Osteoblast (primary cell): ENCODE data around the gene GRAMD4. TPM values are rescaled to one million over a fixed set of nuclear protein-coding genes. Genes with fewer than 3 reads are reported as not detected.

Source experiments
- DNase-seq: peaks from one replicate; pipeline ENCODE4 v3.0.0; 2011; ENCODE audit warnings: low spot score, mixed read lengths; ENCODE audit not compliant: insufficient read length; ENCODE audit errors: missing footprints
- H2AFZ ChIP-seq: 2 replicates; pipeline ENCODE4 v1.6.0; 2011; ENCODE audit warnings: mild to moderate bottlenecking, low read length
- H3K27ac ChIP-seq: 2 replicates; pipeline ENCODE4 v1.5.1; 2011; ENCODE audit warnings: mild to moderate bottlenecking, low read depth, low read length, moderate library complexity
- H3K27me3 ChIP-seq: 2 replicates; pipeline ENCODE4 v1.6.0; 2012; ENCODE audit warnings: mild to moderate bottlenecking, control low read depth, inconsistent platforms, low read length, moderate library complexity; ENCODE audit not compliant: insufficient read depth
- H3K36me3 ChIP-seq: 2 replicates; pipeline ENCODE4 v1.5.1; 2011; ENCODE audit warnings: mild to moderate bottlenecking, low read length, control low read depth, moderate library complexity; ENCODE audit not compliant: insufficient read depth
- H3K4me1 ChIP-seq: 2 replicates; pipeline ENCODE4 v1.5.1; 2011; ENCODE audit warnings: mild to moderate bottlenecking, low read length, control low read depth, moderate library complexity; ENCODE audit not compliant: insufficient read depth
- H3K4me2 ChIP-seq: 2 replicates; pipeline ENCODE4 v1.6.0; 2011; ENCODE audit warnings: mild to moderate bottlenecking, low read length; ENCODE audit not compliant: insufficient read depth
- H3K4me3 ChIP-seq: fragments of 200-600 bp; sonication (generic); 3 replicates; pipeline ENCODE4 v1.5.1; 2012; ENCODE audit warnings: mild to moderate bottlenecking, low read length, inconsistent platforms; ENCODE audit not compliant: insufficient read depth
- H3K79me2 ChIP-seq: 2 replicates; pipeline ENCODE4 v1.6.0; 2012; ENCODE audit warnings: mild to moderate bottlenecking, low read length, control low read depth, inconsistent platforms; ENCODE audit not compliant: insufficient read depth
- H3K9me3 ChIP-seq: 2 replicates; pipeline ENCODE4 v1.5.1; 2011; ENCODE audit warnings: low read depth, low read length, control low read depth
- H4K20me1 ChIP-seq: 2 replicates; pipeline ENCODE4 v1.6.0; 2012; ENCODE audit warnings: mild to moderate bottlenecking, low read length, control low read depth; ENCODE audit not compliant: insufficient read depth
- CTCF ChIP-seq: IDR thresholded peaks from 2 replicates; pipeline ENCODE4 v1.5.1; 2011; ENCODE audit warnings: mild to moderate bottlenecking, low read depth, low read length, moderate library complexity; ENCODE audit errors: extremely low read depth
- total RNA-seq: library from RNA; depleted of rRNA; stranded (reverse); fragments of >200 nt; gene quantifications from 2 replicates; pipeline ENCODE4 v1.2.3, GENCODE V29; 2012

Gene GRAMD4
- total RNA-seq, 1 donor = 17.0 TPM

GRCh38 chr22:46612904-46613605 is 7.1 kb upstream of the GRAMD4 start:
- H3K9me3 ChIP-seq = no peaks in the 10 kb centered on the region
- H3K4me1 ChIP-seq = no peaks in the 10 kb centered on the region
- no peaks in the 10 kb centered on the region for H3K36me3 ChIP-seq
- no peak for TF ChIP-seq CTCF
- H3K4me2 ChIP-seq = no peak overlapping the region
- H3K79me2 ChIP-seq = peaks cover 9% of the 10 kb centered on the region
- no peak overlapping the region for H3K27ac ChIP-seq
- no peak overlapping the region for H3K4me3 ChIP-seq
- H2AFZ ChIP-seq = no peak overlapping the region
- H3K27me3 ChIP-seq = no peaks in the 10 kb centered on the region
- H4K20me1 ChIP-seq = peaks cover 47% of the 10 kb centered on the region
- no peak for DNase-seq

- Histone ChIP-seq H3K4me2 (no peak overlapping the region), H2AFZ (no peak overlapping the region), H3K79me2 (peaks cover 9% of the 10 kb centered on the region), H3K36me3 (no peaks in the 10 kb centered on the region), H4K20me1 (peaks cover 50% of the 10 kb centered on the region), H3K27ac (no peak overlapping the region), H3K27me3 (no peaks in the 10 kb centered on the region), H3K9me3 (no peaks in the 10 kb centered on the region), H3K4me3 (no peak overlapping the region), H3K4me1 (no peaks in the 10 kb centered on the region)
- no peak for DNase-seq
- no peak for TF ChIP-seq CTCF
These were observed 6.6 kb upstream of the GRAMD4 start for GRCh38 chr22:46613606-46614021.

GRCh38 chr22:46614025-46614931 is 5.9 kb upstream of the GRAMD4 start:
- Histone ChIP-seq H3K36me3 (no peaks in the 10 kb centered on the region), H3K9me3 (no peaks in the 10 kb centered on the region), H3K27ac (no peak overlapping the region), H3K4me3 (no peak overlapping the region), H3K27me3 (no peaks in the 10 kb centered on the region), H2AFZ (no peak overlapping the region), H3K4me2 (no peak overlapping the region), H3K4me1 (no peaks in the 10 kb centered on the region), H3K79me2 (peaks cover 9% of the 10 kb centered on the region), H4K20me1 (peaks cover 54% of the 10 kb centered on the region)
- no peak for DNase-seq
- no peak for TF ChIP-seq CTCF
